PC-3 (cell line): ENCODE results near the gene AADACL2. TPM values are rescaled to one million over a fixed set of nuclear protein-coding genes. Genes with fewer than 3 reads are reported as not detected.

Experiments used
- ATAC-seq: fragments of 200-7000 bp; cut with Tn5 transposase; 2 replicates; pipeline ENCODE4 v1.9.1; 2020; ENCODE audit warnings: mild to moderate bottlenecking, moderate library complexity
- BruUV-seq: library from RNA; stranded (reverse); fragments of 400-500 nt; replicated peaks from 2 replicates; lab custom pipeline; 2021; lab: Mats Ljungman, UMichigan
- CTCF ChIA-PET: fragments of 300-600 bp; sonication (Branson Sonifier 250); formaldehyde crosslinking; loops from one replicate; lab custom pipeline; 2022; ENCODE audit warnings: antibody characterized with exemption; lab: Charles Lee
- POLR2A ChIA-PET: fragments of 300-600 bp; sonication (Branson Sonifier 250); formaldehyde crosslinking; loops from one replicate; lab custom pipeline; 2022; ENCODE audit warnings: antibody characterized with exemption; ENCODE audit not compliant: unreplicated experiment; lab: Charles Lee
- DNase-seq: peaks from one replicate; pipeline ENCODE4 v3.0.0-alpha.2; 2015
- H2AFZ ChIP-seq: fragments of 300-600 bp; sonication (generic); 2 replicates; pipeline ENCODE4 v1.6.0; 2016; ENCODE audit warnings: antibody characterized with exemption, low read length
- H3F3A ChIP-seq: fragments of 300-600 bp; sonication (generic); one replicate; pipeline ENCODE4 v1.6.0; 2017; ENCODE audit warnings: antibody characterized with exemption, low read length, control low read depth, mild to moderate bottlenecking; ENCODE audit not compliant: unreplicated experiment
- H3K27ac ChIP-seq: fragments of 300-600 bp; sonication (generic); 2 replicates; pipeline ENCODE4 v1.5.1; 2016; ENCODE audit warnings: mild to moderate bottlenecking, low read length
- H3K27me3 ChIP-seq: fragments of 300-600 bp; sonication (generic); 2 replicates; pipeline ENCODE4 v1.6.1; 2016; ENCODE audit warnings: low read length, mixed read lengths
- H3K36me3 ChIP-seq: fragments of 300-600 bp; sonication (generic); 2 replicates; pipeline ENCODE4 v1.6.1; 2016; ENCODE audit warnings: low read depth, mixed run types, low read length, mixed read lengths
- H3K4me1 ChIP-seq: fragments of 300-600 bp; sonication (generic); 2 replicates; pipeline ENCODE4 v1.5.1; 2016; ENCODE audit warnings: low read length; ENCODE audit not compliant: insufficient read depth
- H3K4me2 ChIP-seq: fragments of 300-600 bp; sonication (generic); 2 replicates; pipeline ENCODE4 v1.6.0; 2016; ENCODE audit warnings: low read length
- H3K4me3 ChIP-seq: fragments of 300-600 bp; sonication (generic); 2 replicates; pipeline ENCODE4 v1.5.1; 2016; ENCODE audit warnings: mild to moderate bottlenecking, low read length, mixed read lengths
- H3K79me2 ChIP-seq: fragments of 300-600 bp; sonication (generic); 2 replicates; pipeline ENCODE4 v1.6.1; 2017; ENCODE audit warnings: low read length, mixed read lengths
- H3K9ac ChIP-seq: fragments of 300-600 bp; sonication (generic); 2 replicates; pipeline ENCODE4 v1.6.0; 2016; ENCODE audit warnings: mild to moderate bottlenecking, low read length
- H3K9me2 ChIP-seq: fragments of 300-600 bp; sonication (generic); replicated peaks from 2 replicates; pipeline ENCODE4 v1.6.1; 2016; ENCODE audit warnings: mixed run types, low read length, mixed read lengths
- H3K9me3 ChIP-seq: fragments of 300-600 bp; sonication (generic); 2 replicates; pipeline ENCODE4 v1.6.1; 2016; ENCODE audit warnings: low read length, mixed read lengths
- H4K20me1 ChIP-seq: fragments of 300-600 bp; sonication (generic); 2 replicates; pipeline ENCODE4 v1.6.1; 2016; ENCODE audit warnings: low read length, mixed read lengths
- CTCF ChIP-seq: fragments of 300-600 bp; sonication (generic); conservative IDR thresholded peaks from 2 replicates; pipeline ENCODE4 v1.5.1; 2017; ENCODE audit warnings: antibody characterized with exemption, low read depth, mild to moderate bottlenecking, low read length
- EZH2 ChIP-seq: fragments of 300-600 bp; sonication (generic); IDR thresholded peaks from one replicate; pipeline ENCODE4 v1.6.1; 2017; ENCODE audit warnings: antibody characterized with exemption, mild to moderate bottlenecking, low read length; ENCODE audit not compliant: unreplicated experiment
- EZH2phosphoT487 ChIP-seq: fragments of 300-600 bp; sonication (generic); IDR thresholded peaks from 2 replicates; pipeline ENCODE4 v1.6.1; 2018; ENCODE audit warnings: mild to moderate bottlenecking, antibody characterized with exemption, low read length, borderline replicate concordance
- intact Hi-C: fragments of 100-400 bp; cut with micrococcal nuclease; formaldehyde crosslinking; loops from 2 replicates; pipeline ENCODE4 v1.9.0; 2023
- total RNA-seq: library from RNA; depleted of rRNA; stranded (reverse); fragments of >200 nt; gene quantifications from 2 replicates; pipeline ENCODE4 v1.2.3, GENCODE V29; 2014; rRNA removed

Gene AADACL2
- total RNA-seq, 1 experiment from 2014 or later: not detected

- CTCF ChIA-PET: interaction anchor here (1.1 kb wide), 1 partner anchor 38 kb away, joined by 5 read pairs; no protein-coding TSS in a partner anchor
These were observed 66.7 kb downstream of the AADACL2 start for GRCh38 chr3:151800431-151800830.

GRCh38 chr3:151804267-151804666 lies 70.5 kb downstream of the AADACL2 start:
- Histone ChIP-seq H3K9ac (no peak overlapping the region), H3K27ac (no peak overlapping the region), H3K4me1 (peaks cover 7% of the 10 kb centered on the region), H3K4me2 (no peak overlapping the region), H4K20me1 (no peaks in the 10 kb centered on the region), H3K9me2 (no peaks in the 10 kb centered on the region), H3K27me3 (no peaks in the 10 kb centered on the region), H3F3A (no peaks in the 10 kb centered on the region), H3K79me2 (no peaks in the 10 kb centered on the region), H3K36me3 (no peaks in the 10 kb centered on the region), H3K9me3 (no peaks in the 10 kb centered on the region), H3K4me3 (no peak overlapping the region), H2AFZ (no peak overlapping the region)
- BruUV-seq: no TSS peak
- intact Hi-C loops: no loop called here
- CTCF ChIA-PET: no interaction called here
- no peak for ATAC-seq
- DNase-seq: no peak
- POLR2A ChIA-PET: no interaction called here
- TF ChIP-seq CTCF: no peak
- no peak for TF ChIP-seq EZH2

More at GRCh38 chr3:151800431-151800830, 66.7 kb downstream of the AADACL2 start:
- H3K27ac ChIP-seq: no peak overlapping the region
- H3K9ac ChIP-seq: no peak overlapping the region
- no peaks in the 10 kb centered on the region for H3K27me3 ChIP-seq
- no peaks in the 10 kb centered on the region for H4K20me1 ChIP-seq
- H3K36me3 ChIP-seq: no peaks in the 10 kb centered on the region
- H3K79me2 ChIP-seq: no peaks in the 10 kb centered on the region
- no TSS peak for BruUV-seq
- no peak overlapping the region for H2AFZ ChIP-seq
- ATAC-seq: peak; percentile 50
- DNase-seq: no peak
- no peak overlapping the region for H3K4me3 ChIP-seq
- no peak for TF ChIP-seq CTCF
- no peak for TF ChIP-seq EZH2
- intact Hi-C loops: no loop called here
- H3F3A ChIP-seq: no peaks in the 10 kb centered on the region
- H3K9me2 ChIP-seq: no peaks in the 10 kb centered on the region
- H3K4me2 ChIP-seq: no peak overlapping the region
- no peaks in the 10 kb centered on the region for H3K9me3 ChIP-seq
- peaks cover 11% of the 10 kb centered on the region for H3K4me1 ChIP-seq
- POLR2A ChIA-PET: interaction anchor here (0.5 kb wide), 1 partner anchor 247 kb away, joined by 6 read pairs; no protein-coding TSS in a partner anchor

GRCh38 chr3:151806838-151807237 lies 73.1 kb downstream of the AADACL2 start:
- ATAC-seq (no peak), DNase-seq (no peak)
- POLR2A ChIA-PET: no interaction called here
- Histone ChIP-seq H3F3A (no peaks in the 10 kb centered on the region), H2AFZ (no peak overlapping the region), H3K4me3 (no peak overlapping the region), H3K9me2 (no peaks in the 10 kb centered on the region), H3K36me3 (no peaks in the 10 kb centered on the region), H3K9me3 (no peaks in the 10 kb centered on the region), H3K4me1 (no peaks in the 10 kb centered on the region), H3K27ac (no peak overlapping the region), H3K79me2 (no peaks in the 10 kb centered on the region), H3K9ac (no peak overlapping the region), H3K27me3 (no peaks in the 10 kb centered on the region), H3K4me2 (no peak overlapping the region), H4K20me1 (no peaks in the 10 kb centered on the region)
- BruUV-seq: no TSS peak
- intact Hi-C loops: no loop called here
- TF ChIP-seq EZH2 (no peak), EZH2phosphoT487 (no peak)
- CTCF ChIA-PET: no interaction called here

Other genes starting within 250 kb of the AADACL2 start
- 0.18 TPM in 1 of 2 replicates, not detected in the other for gene AADAC, start 80.2 kb downstream of the AADACL2 start, total RNA-seq
- not detected in 2 replicates for gene SUCNR1, start 139.7 kb downstream of the AADACL2 start, total RNA-seq